Ascending aorta (tissue), 2 donors: ENCODE measurements around the gene VPS37C. TPM values are rescaled to one million over a fixed set of nuclear protein-coding genes. Genes with fewer than 3 reads are reported as not detected.

ENCODE experiments used
- DNase-seq, 2 donors: peaks; one replicate each; pipeline ENCODE4 v3.0.0-alpha.2; 2019; ENCODE audit warnings: low spot score in 2 of 2
- H3K27ac ChIP-seq, 2 donors: fragments of 200-600 bp; sonication (generic); one replicate each; pipeline ENCODE4 v1.5.1; 2016 to 2017; ENCODE audit warnings: mild to moderate bottlenecking in 1 of 2
- H3K27me3 ChIP-seq: fragments of 200-600 bp; sonication (generic); one replicate; pipeline ENCODE4 v1.5.1; 2017
- H3K36me3 ChIP-seq, 2 donors: fragments of 200-600 bp; sonication (generic); one replicate each; pipeline ENCODE4 v1.5.1; 2016
- H3K4me1 ChIP-seq, 2 donors: fragments of 200-600 bp; sonication (generic); one replicate each; pipeline ENCODE4 v1.5.1; 2016 to 2017; ENCODE audit warnings: mild to moderate bottlenecking in 1 of 2
- H3K4me3 ChIP-seq, 2 donors: fragments of 200-600 bp; sonication (generic); one replicate each; pipeline ENCODE4 v1.5.1; 2016 to 2017; ENCODE audit warnings: mild to moderate bottlenecking in 1 of 2
- H3K9me3 ChIP-seq, 2 donors: fragments of 200-600 bp; sonication (generic); one replicate each; pipeline ENCODE4 v1.5.1; 2016
- CTCF ChIP-seq, 3 experiments: fragments of 200-600 bp in 2 of 3; fragments of 450-650 bp in 1 of 3; sonication (generic) in 2 of 3; IDR thresholded peaks; one replicate each; pipeline ENCODE4 v1.5.1; 2016 to 2019; ENCODE audit warnings: antibody characterized with exemption in 3 of 3, mild to moderate bottlenecking in 1 of 3, moderate library complexity in 1 of 3
- intact Hi-C: fragments of 100-400 bp; cut with DNase I; formaldehyde crosslinking; loops from one replicate; pipeline ENCODE4 v1.15.1; 2023
- total RNA-seq: library from RNA; depleted of rRNA; stranded (reverse); fragments of >200 nt; gene quantifications from one replicate; pipeline ENCODE4 v1.1.0, GENCODE V29; 2016

VPS37C gene
- total RNA-seq, 1 donor from 2014 or later = 25.8 TPM

DNA sequence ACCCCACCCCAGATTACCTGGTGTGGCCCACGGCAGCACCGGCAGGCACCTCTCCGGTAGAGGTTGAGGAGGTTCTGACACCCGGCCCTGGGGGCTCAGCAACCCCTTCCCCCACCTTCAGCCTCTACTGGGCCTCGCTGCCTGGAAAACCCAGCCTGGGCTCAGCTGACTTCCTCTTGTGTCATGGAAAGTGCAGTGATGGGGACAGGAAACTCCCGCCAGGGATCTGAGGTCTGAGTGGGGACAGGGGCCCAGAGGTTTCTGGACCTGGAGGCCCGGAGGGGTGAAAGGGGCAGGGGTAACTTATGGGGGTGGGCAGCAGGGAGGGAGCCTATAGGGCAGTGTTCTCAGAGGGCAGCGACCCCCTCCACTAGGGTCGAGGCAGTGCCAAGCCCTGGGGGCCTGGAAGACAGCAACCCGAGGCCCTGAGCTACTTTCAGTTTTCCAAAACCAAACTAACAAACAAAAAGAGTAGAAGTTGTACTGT, 68.9 kb downstream of the VPS37C start:
- TF ChIP-seq CTCF (IDR thresholded peaks at IDR 0.05) = no peak
- Histone ChIP-seq H3K27me3 (no peaks in the 10 kb centered on the region), H3K9me3 (no peaks in the 10 kb centered on the region), H3K4me3 (no peak overlapping the region), H3K27ac (no peak overlapping the region), H3K4me1 (no peaks in the 10 kb centered on the region), H3K36me3 (no peaks in the 10 kb centered on the region)
- DNase-seq = no peak
- intact Hi-C loops = no loop called here

GRCh38 chr11:61091373-61092279, 69.6 kb downstream of the VPS37C start:
- no peak overlapping the region for H3K27ac ChIP-seq
- no peak overlapping the region for H3K4me3 ChIP-seq
- no peaks in the 10 kb centered on the region for H3K27me3 ChIP-seq
- H3K4me1 ChIP-seq = no peaks in the 10 kb centered on the region
- no peaks in the 10 kb centered on the region for H3K36me3 ChIP-seq
- H3K9me3 ChIP-seq = no peaks in the 10 kb centered on the region
- DNase-seq = no peak
- intact Hi-C loops = no loop called here
- no peak for TF ChIP-seq CTCF (IDR thresholded peaks at IDR 0.05)

- H3K27me3 ChIP-seq = no peaks in the 10 kb centered on the region
- H3K9me3 ChIP-seq = no peaks in the 10 kb centered on the region
- intact Hi-C loops = no loop called here
- no peaks in the 10 kb centered on the region for H3K36me3 ChIP-seq
- no peak for TF ChIP-seq CTCF (IDR thresholded peaks at IDR 0.05)
- no peak overlapping the region for H3K27ac ChIP-seq
- no peak overlapping the region for H3K4me3 ChIP-seq
- no peak for DNase-seq
- no peaks in the 10 kb centered on the region for H3K4me1 ChIP-seq
Measured at GRCh38 chr11:61090982-61091372, 70.2 kb downstream of the VPS37C start.

- DNase-seq = no peak
- intact Hi-C loops = no loop called here
- no peak overlapping the region for H3K27ac ChIP-seq
- no peaks in the 10 kb centered on the region for H3K36me3 ChIP-seq
- H3K27me3 ChIP-seq = no peaks in the 10 kb centered on the region
- H3K4me3 ChIP-seq = no peak overlapping the region
- no peaks in the 10 kb centered on the region for H3K9me3 ChIP-seq
- H3K4me1 ChIP-seq = no peaks in the 10 kb centered on the region
- no peak for TF ChIP-seq CTCF (IDR thresholded peaks at IDR 0.05)
Measured at GRCh38 chr11:61090521-61090920, 70.7 kb downstream of the VPS37C start.

GRCh38 chr11:61089806-61090491, 71.3 kb downstream of the VPS37C start:
- no peak for DNase-seq
- Histone ChIP-seq H3K9me3 (no peaks in the 10 kb centered on the region), H3K27me3 (no peaks in the 10 kb centered on the region), H3K36me3 (no peaks in the 10 kb centered on the region), H3K4me1 (no peaks in the 10 kb centered on the region), H3K27ac (no peak overlapping the region), H3K4me3 (no peak overlapping the region)
- intact Hi-C loops = no loop called here
- no peak for TF ChIP-seq CTCF (IDR thresholded peaks at IDR 0.05)
